Natural killer cell (primary cell): ENCODE data around the gene MAP2K3. TPM values are rescaled to one million over a fixed set of nuclear protein-coding genes. Genes with fewer than 3 reads are reported as not detected.

Experiments
- ATAC-seq, 3 donors: fragments of 150-1000 bp in 2 of 3; fragments of 200-7000 bp in 1 of 3; cut with Tn5 transposase; 1 replicate in 1 of 3; 2 replicates in 2 of 3; pipeline ENCODE4 v1.10.0; 2021; ENCODE audit warnings: mild to moderate bottlenecking in 2 of 3, moderate library complexity in 2 of 3
- DNase-seq, 2 donors: peaks; one replicate each; pipeline versions ENCODE4 v3.0.0 to v3.0.0-alpha.2; 2013 to 2021; ENCODE audit warnings: mixed read lengths in 1 of 2
- H3K27ac ChIP-seq: one replicate; pipeline ENCODE4 v1.5.1; 2013; ENCODE audit warnings: mild to moderate bottlenecking, low read length
- H3K27me3 ChIP-seq: one replicate; pipeline ENCODE4 v1.6.1; 2013; ENCODE audit warnings: low read length; ENCODE audit not compliant: control insufficient read depth, insufficient read depth
- H3K36me3 ChIP-seq: one replicate; pipeline ENCODE4 v1.6.1; 2013; ENCODE audit warnings: low read length; ENCODE audit not compliant: control insufficient read depth, insufficient read depth
- H3K4me1 ChIP-seq: one replicate; pipeline ENCODE4 v1.6.1; 2013; ENCODE audit warnings: low read length; ENCODE audit not compliant: control insufficient read depth, insufficient read depth
- H3K4me3 ChIP-seq: one replicate; pipeline ENCODE4 v1.5.1; 2013; ENCODE audit warnings: low read length
- H3K9me3 ChIP-seq: one replicate; pipeline ENCODE4 v1.6.1; 2013; ENCODE audit warnings: low read length; ENCODE audit not compliant: control insufficient read depth, insufficient read depth
- H3K27ac Mint-ChIP-seq, 2 donors: one replicate each; pipeline ENCODE4 v1.8.0; 2022; ENCODE audit warnings: mild to moderate bottlenecking in 2 of 2, mixed read lengths in 2 of 2, moderate library complexity in 1 of 2
- H3K27me3 Mint-ChIP-seq, 2 donors: one replicate each; pipeline ENCODE4 v1.8.0; 2022; ENCODE audit warnings: low read depth in 2 of 2, mixed read lengths in 2 of 2
- H3K36me3 Mint-ChIP-seq: one replicate; pipeline ENCODE4 v1.8.0; 2022; ENCODE audit warnings: mixed read lengths
- H3K4me1 Mint-ChIP-seq, 2 donors: one replicate each; pipeline ENCODE4 v1.8.0; 2022; ENCODE audit warnings: mixed read lengths in 2 of 2
- H3K4me3 Mint-ChIP-seq: one replicate; pipeline ENCODE4 v1.8.0; 2022; ENCODE audit warnings: mild to moderate bottlenecking, moderate library complexity, mixed read lengths
- H3K9me3 Mint-ChIP-seq, 2 donors: one replicate each; pipeline ENCODE4 v1.8.0; 2022; ENCODE audit warnings: mixed read lengths in 2 of 2
- CTCF ChIP-seq: fragments of 200-600 bp; IDR thresholded peaks from one replicate; pipeline ENCODE4 v1.8.0; 2022; ENCODE audit warnings: antibody characterized with exemption
- WGBS: methylation state at CpG from one replicate; pipeline ENCODE4 v1.1.7; 2013; ENCODE audit warnings: missing lambda C conversion rate; ENCODE audit not compliant: insufficient coverage; 5-methylcytosine and 5-hydroxymethylcytosine counted together
- intact Hi-C: fragments of 100-400 bp; cut with micrococcal nuclease; formaldehyde crosslinking; loops from one replicate; pipeline ENCODE4 v1.14.2; 2022
- total RNA-seq, 4 donors: library from RNA; stranded (reverse); fragments of 120-200 nt in 1 of 4; gene quantifications; one replicate each; pipeline versions ENCODE4 v1.2.3 to v1.2.4, GENCODE V29; 2013 to 2022

The MAP2K3 gene
- total RNA-seq, 3 donors from 2014 or later (not counting 1 experiment from before 2014, with no cell fraction given) = 139 to 165 (median 162) TPM

DNA sequence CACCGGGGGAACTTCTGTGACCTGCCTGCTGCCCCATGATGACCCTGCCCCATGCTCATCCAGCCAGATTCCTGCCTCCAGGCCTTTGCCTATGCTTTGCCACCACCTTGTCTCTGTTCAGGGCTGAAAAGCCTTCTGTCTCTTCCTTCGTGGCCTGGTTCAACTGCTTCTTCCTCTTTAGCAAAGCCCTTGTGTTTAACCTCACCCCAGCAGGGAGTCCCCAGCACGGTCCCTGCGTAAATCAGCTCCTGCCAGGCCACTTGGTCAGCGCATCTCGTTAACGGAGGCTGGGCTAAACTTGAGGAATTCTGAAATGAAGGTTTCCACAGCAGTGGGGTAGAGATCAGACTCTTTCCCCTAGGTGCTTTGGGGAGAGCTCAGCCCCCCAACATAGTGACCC is 75.5 kb downstream of the MAP2K3 start:
- ATAC-seq (no peak), DNase-seq (no peak)
- Histone ChIP-seq H3K9me3 (no peaks in the 10 kb centered on the region), H3K27me3 (no peaks in the 10 kb centered on the region), H3K36me3 (no peaks in the 10 kb centered on the region), H3K4me1 (peaks cover 14% of the 10 kb centered on the region), H3K4me3 (no peak overlapping the region), H3K27ac (no peak overlapping the region)
- Mint-ChIP-seq H3K27me3 (no peaks in the 10 kb centered on the region), H3K4me1 (peaks cover 7 to 8% of the 10 kb centered on the region in 2 donors), H3K4me3 (no peak overlapping the region), H3K9me3 (peaks cover 0 to 3% of the 10 kb centered on the region in 2 donors), H3K36me3 (no peaks in the 10 kb centered on the region), H3K27ac (no peak overlapping the region)
- TF ChIP-seq CTCF = no peak
- intact Hi-C loops = no loop called here
- 53% methylated on average over 7 of the region's 7 CpGs for WGBS

DNA sequence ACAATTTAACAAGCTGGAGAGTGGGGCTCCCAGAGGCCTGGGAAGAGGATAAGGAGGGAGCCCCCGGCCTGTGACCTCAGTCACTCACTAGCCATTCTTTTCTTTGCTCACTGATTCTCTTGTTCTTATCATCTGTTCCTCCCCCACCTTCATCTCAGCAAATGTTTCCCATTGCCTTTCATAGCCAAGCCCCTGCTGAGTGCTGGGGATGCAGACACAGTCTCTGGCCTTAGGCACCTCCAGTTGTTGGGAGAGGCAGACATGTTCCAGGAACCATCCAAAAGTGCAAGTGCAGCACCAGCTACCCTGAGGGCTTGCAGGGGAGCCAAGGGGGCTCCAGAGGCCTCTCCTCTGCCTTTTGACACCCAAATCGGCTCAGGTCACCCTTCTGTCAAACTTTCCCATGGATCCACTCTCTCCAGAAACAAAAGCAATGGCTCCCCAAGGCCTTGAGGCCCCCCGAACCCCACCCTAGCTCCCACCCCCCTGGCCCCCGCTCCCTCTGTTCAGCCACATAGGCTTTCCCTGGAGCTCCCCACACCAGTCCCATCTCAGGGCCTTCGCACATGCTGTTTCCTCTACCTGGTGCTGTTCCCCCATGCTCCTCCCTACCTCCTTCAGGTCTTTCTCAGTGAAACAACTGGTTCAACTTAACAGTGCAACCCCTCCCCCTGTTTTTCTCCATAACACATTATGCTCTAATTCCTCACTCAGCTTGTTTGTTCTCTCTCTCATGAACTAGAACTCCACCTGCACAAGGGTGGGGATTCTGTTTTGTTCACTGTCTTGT is 76.7 kb downstream of the MAP2K3 start:
- Histone ChIP-seq H3K4me1 (peaks cover 14% of the 10 kb centered on the region), H3K27me3 (no peaks in the 10 kb centered on the region), H3K36me3 (no peaks in the 10 kb centered on the region), H3K9me3 (no peaks in the 10 kb centered on the region), H3K4me3 (no peak overlapping the region), H3K27ac (no peak overlapping the region)
- no peak for TF ChIP-seq CTCF
- H3K9me3 Mint-ChIP-seq = peaks cover 0 to 3% of the 10 kb centered on the region in 2 donors
- intact Hi-C loops = no loop called here
- WGBS = 57% methylated on average over 4 of the region's 5 CpGs
- no peak overlapping the region for H3K27ac Mint-ChIP-seq
- DNase-seq (no peak), ATAC-seq (no peak)
- no peaks in the 10 kb centered on the region for H3K27me3 Mint-ChIP-seq
- H3K4me3 Mint-ChIP-seq = no peak overlapping the region
- peaks cover 7 to 8% of the 10 kb centered on the region in 2 donors for H3K4me1 Mint-ChIP-seq
- H3K36me3 Mint-ChIP-seq = no peaks in the 10 kb centered on the region

DNA sequence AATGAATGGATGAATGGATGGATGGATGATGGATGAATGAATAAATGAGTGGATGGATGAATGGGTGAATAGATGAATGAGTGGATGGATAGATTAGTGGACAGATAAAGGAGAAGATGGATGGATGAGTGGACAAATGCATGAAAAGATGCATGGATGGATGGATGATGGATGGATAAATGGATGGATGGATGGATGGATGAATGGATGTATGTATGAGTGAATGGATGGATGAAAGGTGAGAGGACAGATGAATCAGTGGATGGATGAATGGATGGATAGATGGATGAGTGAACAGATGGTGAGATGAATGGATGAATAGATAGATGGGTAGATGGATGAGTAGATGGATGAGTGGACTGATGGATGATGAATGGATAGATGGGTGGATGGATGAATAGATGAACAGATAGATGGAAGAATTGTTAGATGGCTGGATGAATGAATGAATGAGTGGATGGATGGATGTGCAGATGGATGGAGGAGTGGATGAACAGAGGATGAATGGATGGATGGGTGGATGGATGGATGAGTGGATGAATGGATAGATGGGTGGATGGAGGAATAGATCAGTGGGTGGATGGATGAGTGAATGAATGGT is 77.9 kb downstream of the MAP2K3 start:
- DNase-seq (no peak), ATAC-seq (no peak)
- Mint-ChIP-seq H3K36me3 (no peaks in the 10 kb centered on the region), H3K27me3 (no peaks in the 10 kb centered on the region), H3K9me3 (no peaks in the 10 kb centered on the region), H3K4me1 (peaks cover 7 to 8% of the 10 kb centered on the region in 2 donors), H3K4me3 (no peak overlapping the region), H3K27ac (no peak overlapping the region)
- Histone ChIP-seq H3K4me1 (peaks cover 14% of the 10 kb centered on the region), H3K4me3 (no peak overlapping the region), H3K9me3 (no peaks in the 10 kb centered on the region), H3K27ac (no peak overlapping the region), H3K36me3 (no peaks in the 10 kb centered on the region), H3K27me3 (no peaks in the 10 kb centered on the region)
- intact Hi-C loops = no loop called here
- TF ChIP-seq CTCF = no peak
